ENCODE measurements around the gene PRKG1.

The PRKG1 gene

DNA sequence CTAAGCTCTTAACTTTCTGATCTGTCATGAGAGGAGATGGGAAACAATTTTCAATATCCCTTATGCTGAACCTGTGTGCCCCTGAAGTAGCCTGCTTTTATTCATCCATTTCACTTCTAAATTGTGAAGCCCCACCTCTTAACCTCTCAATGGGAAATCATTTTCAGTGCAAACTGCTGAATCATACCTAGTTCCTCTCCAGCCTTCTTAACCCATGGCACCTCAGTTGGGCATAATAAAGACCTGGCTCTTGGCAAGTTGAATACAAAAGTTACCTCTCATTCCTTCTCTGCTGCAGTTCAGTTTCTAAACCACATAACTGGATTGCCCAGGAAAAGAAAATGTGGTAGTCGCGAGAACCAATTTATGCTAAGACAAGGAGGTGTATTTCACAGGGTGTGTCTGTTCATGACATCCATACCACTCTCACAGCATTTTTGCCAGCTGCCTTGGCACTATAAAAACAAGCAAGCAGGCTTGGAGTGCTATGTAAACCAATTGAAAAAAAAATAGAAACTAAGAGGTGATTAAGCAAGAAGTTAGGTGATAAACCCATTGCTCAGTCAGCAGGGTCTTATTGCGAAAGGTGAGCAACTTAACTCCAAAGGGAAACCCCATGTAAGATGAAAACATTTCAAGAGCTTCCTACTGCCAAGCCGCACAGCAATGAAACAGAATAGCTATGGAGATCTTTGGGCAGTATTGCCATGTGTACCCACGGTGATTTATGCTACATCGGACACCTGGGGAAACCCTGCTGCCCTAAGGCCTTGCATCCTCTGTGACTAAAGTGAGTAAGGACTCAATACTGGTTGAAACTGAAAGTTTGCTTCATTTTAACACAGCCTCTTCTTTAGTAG is 1182.8 kb downstream of the PRKG1 start:
- no peak for DNase-seq

DNA sequence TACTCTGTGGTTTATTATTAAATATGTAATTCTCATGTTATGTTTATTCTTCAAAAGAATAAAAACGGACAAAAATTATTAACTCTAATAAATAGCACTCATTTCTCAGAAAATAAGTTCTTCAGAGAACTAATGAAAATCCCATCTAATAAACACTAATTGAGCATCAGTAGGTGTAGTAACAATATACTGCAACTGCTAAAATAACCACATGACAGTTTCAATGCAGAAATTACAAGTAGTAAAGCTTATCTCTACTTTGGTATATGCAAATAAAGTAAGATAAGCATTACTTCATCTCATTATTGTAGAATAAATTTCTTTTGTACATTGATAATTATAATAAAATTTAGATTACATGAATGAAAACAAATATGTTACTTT is 1183.4 kb downstream of the PRKG1 start:
- no peak for DNase-seq

- peak in 1 of 2 donors; percentile 3 for DNase-seq
These were observed 1184.6 kb downstream of the PRKG1 start for GRCh38 chr10:52258799-52259425.

DNA sequence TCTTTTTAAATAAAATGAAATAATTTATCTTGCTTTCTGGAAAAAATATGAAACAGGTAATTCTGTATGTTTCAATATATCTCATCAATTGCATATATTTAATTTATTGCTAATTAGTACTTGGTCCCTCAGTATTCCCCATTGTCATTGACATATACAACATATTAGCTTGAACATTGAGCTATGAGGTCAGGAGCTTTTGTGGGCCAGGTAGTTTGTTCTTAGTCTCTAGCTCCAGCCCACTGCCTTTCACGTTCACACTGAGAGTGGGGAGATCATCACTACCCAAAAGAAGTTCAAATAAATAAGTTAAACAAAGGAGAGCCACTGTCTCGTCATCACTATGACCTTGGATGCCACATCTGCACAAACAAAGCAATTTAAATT is 1185.1 kb downstream of the PRKG1 start:
- DNase-seq, result no peak

GRCh38 chr10:52261362-52261761 is 1187.1 kb downstream of the PRKG1 start:
- no peak for DNase-seq

- no peak for DNase-seq
These were observed 1191.0 kb downstream of the PRKG1 start for GRCh38 chr10:52265131-52265926.

DNA sequence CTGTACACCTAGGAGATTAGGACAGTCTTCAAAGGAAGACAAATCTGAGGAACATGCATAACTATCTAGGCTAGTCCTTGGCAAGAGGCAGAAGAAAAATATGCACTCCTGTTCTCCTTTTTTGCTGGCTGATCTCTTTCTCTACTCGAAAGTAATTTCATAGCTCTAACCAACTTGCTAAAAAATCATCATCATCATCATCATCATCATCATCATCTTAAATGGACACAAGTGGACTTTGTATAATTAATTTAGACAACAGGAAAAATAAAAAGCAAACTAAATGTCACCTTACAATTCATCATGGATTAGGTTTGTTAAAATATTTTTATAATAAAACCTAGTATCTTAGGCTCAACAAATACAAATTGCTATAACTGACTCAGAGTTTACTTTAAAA is 1192.6 kb downstream of the PRKG1 start:
- DNase-seq, result no peak

- no peak for DNase-seq
These were observed 1194.5 kb downstream of the PRKG1 start for GRCh38 chr10:52268790-52269189.

DNA sequence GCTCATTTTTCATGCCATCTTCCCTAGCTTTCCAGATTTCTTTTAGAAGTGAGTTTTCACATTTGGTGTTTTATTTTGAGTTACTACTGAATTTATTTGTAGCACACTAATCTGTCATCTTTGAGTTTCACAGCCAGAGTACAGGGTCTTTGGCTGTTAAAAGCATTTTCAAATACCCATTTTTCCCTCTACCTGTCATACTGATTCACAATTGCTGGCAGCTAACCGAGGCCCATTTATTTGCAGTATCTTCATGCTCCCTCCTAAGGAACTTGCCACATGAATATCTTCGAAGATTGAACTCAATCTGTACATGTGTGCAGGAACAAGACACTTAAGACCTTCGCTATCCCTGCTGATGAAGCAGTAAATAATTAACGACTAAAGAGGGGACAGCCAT is 1194.9 kb downstream of the PRKG1 start:
- no peak for DNase-seq

DNA sequence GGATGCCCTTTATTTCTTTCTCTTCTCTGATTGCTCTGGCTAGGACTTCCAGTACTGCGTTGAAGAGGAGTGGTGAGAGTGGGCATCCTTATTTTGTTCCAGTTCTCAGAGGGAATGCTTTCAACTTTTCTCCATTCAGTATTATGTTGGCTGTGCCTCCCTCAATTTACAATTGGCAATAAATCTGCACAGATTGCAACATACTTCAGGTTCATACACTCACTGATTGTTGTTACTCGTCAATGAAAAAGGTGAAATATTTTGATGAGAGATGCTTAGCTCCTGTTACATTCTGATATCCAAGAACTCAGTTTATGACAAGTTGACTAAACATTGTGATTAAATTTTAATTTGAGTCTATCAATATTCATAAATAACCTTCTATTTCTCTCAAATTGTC is 1201.9 kb downstream of the PRKG1 start:
- DNase-seq, result no peak

DNA sequence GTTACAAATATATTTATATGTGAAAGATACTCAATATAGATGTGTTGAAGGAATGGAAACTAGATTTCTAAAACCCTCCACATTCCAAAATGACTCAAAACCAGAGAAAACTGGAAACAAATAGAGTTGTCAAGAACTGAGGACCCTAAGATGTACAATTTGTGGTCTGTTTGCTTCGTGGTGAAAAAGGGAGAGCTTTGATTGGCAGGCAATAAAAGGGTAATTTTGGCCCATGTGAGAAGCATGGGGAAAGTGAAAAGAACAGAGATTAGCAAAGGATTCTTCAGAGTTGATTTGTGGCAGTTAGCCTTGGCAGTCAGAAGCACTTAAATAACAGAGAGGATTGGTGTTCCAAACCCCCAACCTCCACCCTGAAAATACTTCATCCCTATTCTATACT is 1202.7 kb downstream of the PRKG1 start:
- no peak for DNase-seq

- DNase-seq, result no peak
These were observed 1205.3 kb downstream of the PRKG1 start for GRCh38 chr10:52279546-52279945.

GRCh38 chr10:52280051-52280450 is 1205.8 kb downstream of the PRKG1 start:
- no peak for DNase-seq

DNA sequence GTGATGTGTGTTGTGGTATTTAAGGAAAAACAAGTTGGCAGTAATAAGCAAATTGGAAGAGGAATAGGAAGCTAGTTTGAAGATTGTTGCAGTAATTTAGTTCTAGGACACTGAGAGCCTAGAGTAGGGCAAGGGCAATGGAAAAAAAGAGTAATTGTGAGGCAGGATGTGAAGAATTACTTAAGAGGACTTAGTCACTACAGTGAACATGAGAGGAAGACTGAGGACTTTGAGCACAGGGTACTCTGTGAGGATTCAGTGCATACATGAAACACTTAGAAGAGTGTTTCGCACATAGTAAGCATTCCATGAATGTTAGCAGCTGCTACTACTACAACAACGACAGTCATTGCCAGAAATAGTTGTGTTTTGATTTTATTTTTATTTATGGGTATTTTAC is 1208.9 kb downstream of the PRKG1 start:
- DNase-seq, result no peak

DNA sequence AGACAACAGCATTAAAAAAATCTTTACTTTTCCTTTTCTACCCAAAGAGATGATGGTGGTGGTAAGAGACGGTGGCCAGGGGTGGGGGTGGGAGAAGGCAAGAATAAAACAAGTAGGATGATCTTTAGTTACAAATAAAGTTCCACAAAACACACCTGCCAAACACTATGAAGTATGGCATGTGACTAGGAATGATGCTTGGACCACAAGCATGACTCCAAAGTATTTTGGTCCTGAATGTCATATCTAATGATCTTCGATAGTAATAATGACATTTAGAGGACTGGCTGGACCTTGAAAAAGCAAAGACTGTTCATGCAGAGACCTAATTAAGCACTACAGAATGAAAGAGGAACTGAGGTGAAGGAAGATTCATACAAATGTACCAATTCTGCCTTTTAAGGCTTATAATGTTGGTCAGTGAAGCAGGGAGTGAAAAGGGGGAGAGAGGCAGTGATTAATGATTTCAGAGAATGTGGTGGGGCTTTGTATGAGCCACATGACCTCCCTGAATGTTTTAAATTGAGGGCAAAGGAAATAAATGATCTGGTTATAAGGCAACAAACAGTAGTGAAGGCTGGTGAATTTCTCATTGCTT is 1210.2 kb downstream of the PRKG1 start:
- no peak for DNase-seq

GRCh38 chr10:52287866-52288265 is 1213.6 kb downstream of the PRKG1 start:
- no peak for DNase-seq

- no peak for DNase-seq
These were observed 1223.5 kb downstream of the PRKG1 start for GRCh38 chr10:52297747-52298146.

- no peak for DNase-seq
These were observed 1226.5 kb downstream of the PRKG1 start for GRCh38 chr10:52300599-52301277.

DNA sequence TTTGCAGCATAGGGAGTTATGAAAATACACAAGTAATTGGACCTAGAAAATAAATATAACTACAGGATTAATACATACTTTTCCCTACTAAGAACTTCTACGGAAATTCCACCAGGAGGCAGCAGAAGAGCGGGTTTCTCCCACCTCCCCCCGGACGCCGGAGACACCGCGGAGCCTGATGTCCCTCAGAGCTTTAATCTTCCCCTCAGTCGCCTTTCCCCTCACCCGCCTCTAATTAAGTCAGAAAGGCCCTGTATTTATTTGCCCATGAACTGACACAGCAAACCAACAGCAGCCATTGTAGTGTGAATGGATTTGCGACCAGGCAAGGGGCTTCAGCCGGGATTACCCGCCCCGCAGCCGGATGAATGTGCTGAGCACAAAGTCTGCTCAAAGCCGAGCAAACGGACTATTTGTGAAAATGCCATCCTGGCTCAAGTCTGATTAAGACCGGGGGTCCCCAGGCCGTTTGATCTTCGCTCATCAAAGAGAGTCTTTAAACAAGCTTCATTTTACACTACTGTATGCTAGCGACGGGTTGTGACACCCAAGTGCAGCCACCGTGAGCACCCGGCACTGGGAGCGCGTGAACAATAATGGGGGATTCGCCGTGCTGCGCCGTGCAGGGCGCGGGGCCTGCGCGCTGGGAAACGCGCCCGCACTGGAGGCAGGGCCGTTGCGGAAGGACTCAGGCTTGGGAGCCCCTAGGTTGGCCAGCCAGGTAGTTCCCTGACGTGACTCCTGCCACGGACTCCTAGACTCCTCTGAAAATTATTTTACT is 1234.2 kb downstream of the PRKG1 start:
- DNase-seq, result peak; percentile 6 to 21

- no peak for DNase-seq
These were observed 1238.6 kb downstream of the PRKG1 start for GRCh38 chr10:52312942-52313255.

DNA sequence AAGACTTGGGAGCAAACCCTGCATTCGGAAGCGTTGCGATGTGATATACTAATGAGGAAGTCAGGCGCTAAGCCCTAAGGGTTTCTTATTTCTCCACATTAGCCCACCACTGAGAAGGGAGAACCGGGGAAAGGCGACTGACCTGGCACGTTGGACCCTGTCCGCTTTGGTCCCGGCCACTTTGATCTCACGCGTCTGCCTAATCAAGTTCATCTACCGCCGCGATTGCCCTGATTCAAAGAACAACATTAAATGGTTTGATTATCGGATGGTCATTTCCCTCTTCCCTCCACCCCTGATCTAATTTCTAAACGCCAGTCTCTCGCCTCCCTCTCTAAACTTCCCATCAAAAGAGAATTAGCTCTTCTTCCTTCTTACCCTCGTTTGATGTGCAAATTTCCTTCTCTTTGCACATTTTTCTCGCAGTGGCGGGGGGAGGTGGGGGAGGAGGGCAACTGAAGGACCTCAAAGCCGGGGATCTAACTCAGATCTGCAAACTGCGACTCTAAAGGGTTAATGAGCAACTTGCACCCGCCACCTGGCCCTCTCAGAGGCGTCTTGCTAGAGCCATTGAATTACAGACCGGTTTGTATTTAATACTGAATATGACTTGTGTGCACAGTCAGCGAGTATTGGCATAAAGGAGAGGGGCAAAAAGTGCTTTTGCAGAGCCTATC is 1239.1 kb downstream of the PRKG1 start:
- no peak for DNase-seq

Data from inflammatory macrophage treated with lipopolysaccharide for 1 hour (primary cell).